GM19452 (cell line): ENCODE data around the gene TMEM273.
"Not testable (repeated sequence)": the region's sequence is repeated elsewhere in the genome, so short reads cannot be mapped to it uniquely, and the experiment has no call there.

Source experiments
- ATAC-seq: cut with Tn5 transposase; IDR thresholded peaks from one replicate; pipeline ENCODE4 v1.9.1; 2021; ENCODE audit not compliant: unreplicated experiment

Gene TMEM273

GRCh38 chr10:49207113-49207512, 18.9 kb upstream of the TMEM273 start:
- ATAC-seq: no peak

- ATAC-seq: no peak
These were observed 17.0 kb upstream of the TMEM273 start for GRCh38 chr10:49205206-49205605.

GRCh38 chr10:49204119-49204518, 15.9 kb upstream of the TMEM273 start:
- no peak for ATAC-seq

- no peak for ATAC-seq
These were observed 14.1 kb upstream of the TMEM273 start for GRCh38 chr10:49202266-49202665.

- no peak for ATAC-seq
These were observed 12.7 kb upstream of the TMEM273 start for GRCh38 chr10:49200854-49201253.

- no peak for ATAC-seq
These were observed 9.0 kb upstream of the TMEM273 start for GRCh38 chr10:49197171-49197570.

- ATAC-seq: not testable (repeated sequence)
These were observed 7.7 kb upstream of the TMEM273 start for GRCh38 chr10:49195864-49196263.

- ATAC-seq: no peak
These were observed 6.2 kb upstream of the TMEM273 start for GRCh38 chr10:49194212-49194920.

- no peak for ATAC-seq
These were observed 3.2 kb upstream of the TMEM273 start for GRCh38 chr10:49191349-49191748.

- ATAC-seq: no peak
These were observed 1.2 kb upstream of the TMEM273 start for GRCh38 chr10:49189422-49189821.

- no peak for ATAC-seq
These were observed 1.1 kb downstream of the TMEM273 start for GRCh38 chr10:49187044-49187484.

- ATAC-seq: no peak
These were observed 1.6 kb downstream of the TMEM273 start for GRCh38 chr10:49186613-49187012.

GRCh38 chr10:49185213-49185612, 3.0 kb downstream of the TMEM273 start:
- no peak for ATAC-seq

GRCh38 chr10:49184642-49185111, 3.5 kb downstream of the TMEM273 start:
- no peak for ATAC-seq

GRCh38 chr10:49183596-49184542, 4.3 kb downstream of the TMEM273 start:
- ATAC-seq: no peak

GRCh38 chr10:49182776-49183175, 5.4 kb downstream of the TMEM273 start:
- ATAC-seq: no peak

- ATAC-seq: no peak
These were observed 7.7 kb downstream of the TMEM273 start for GRCh38 chr10:49180444-49180860.

GRCh38 chr10:49179699-49180443, 8.3 kb downstream of the TMEM273 start:
- no peak for ATAC-seq

GRCh38 chr10:49178489-49179471, 9.4 kb downstream of the TMEM273 start:
- ATAC-seq: no peak
